GM19193 (cell line): Measurements from ENCODE around the gene FAM240A.

Source experiments
- POLR2A ChIP-seq: IDR thresholded peaks from 4 replicates; pipeline ENCODE4 v1.6.1; 2011; ENCODE audit not compliant: insufficient read depth, insufficient read length; ENCODE audit errors: extremely low read depth

FAM240A gene

GRCh38 chr3:46639221-46639620, 26.9 kb downstream of the FAM240A start:
- no peak for TF ChIP-seq POLR2A

DNA sequence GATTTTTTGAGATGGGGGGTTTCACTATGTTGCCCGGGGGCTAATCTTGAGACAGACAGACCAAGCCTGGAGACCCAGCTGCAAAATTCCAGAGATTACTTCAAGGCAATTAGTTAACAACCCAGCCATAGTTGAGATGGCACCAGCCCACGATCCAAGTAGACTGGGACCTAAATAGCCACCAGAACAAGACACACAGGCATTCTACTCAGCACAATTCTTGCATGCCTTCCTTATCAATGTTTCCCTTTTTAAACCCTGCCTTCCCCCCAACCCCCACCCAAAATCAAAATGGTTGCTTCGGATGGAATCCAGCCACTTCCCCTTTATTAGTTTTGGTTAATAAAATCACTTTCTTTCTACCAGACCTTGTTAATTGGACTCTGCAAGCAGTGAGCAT, 28.6 kb downstream of the FAM240A start:
- no peak for TF ChIP-seq POLR2A

DNA sequence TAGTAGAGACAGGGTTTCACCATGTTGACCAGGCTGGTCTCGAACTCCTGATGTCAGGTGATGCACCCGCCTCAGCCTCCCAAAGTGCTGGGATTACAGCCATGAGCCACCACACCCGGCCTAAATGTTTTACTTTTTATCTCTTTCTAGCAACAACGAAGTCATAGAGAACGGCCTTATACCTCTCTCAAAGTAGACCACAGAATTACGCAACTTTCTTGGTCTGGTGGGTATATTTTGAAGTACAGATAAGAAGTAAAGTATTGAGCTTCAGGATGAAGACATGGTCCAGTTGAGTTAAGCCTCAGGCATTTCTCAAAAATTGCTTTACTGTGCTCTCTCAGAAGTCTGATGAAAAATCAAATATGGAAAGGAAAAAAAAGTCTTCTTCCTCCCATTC, 30.6 kb downstream of the FAM240A start:
- TF ChIP-seq POLR2A, result no peak

DNA sequence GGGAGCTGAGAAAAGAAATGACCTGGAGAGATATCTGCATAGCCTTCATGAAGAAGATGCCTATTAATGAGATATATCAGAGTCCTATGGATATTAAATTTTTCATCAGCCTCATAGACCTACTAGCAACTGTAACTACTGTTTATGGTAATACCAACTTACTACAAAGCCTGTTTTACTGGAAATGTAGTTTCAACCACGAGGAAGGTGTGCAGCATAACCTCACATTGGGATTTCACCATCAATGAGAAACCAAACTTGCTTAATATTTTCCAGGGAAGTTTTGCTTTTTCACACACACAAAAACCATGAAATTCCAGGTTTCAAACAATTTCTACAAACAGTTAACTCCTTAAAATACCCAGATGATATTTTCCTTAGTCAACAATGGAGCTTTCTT, 31.4 kb downstream of the FAM240A start:
- no peak for TF ChIP-seq POLR2A

DNA sequence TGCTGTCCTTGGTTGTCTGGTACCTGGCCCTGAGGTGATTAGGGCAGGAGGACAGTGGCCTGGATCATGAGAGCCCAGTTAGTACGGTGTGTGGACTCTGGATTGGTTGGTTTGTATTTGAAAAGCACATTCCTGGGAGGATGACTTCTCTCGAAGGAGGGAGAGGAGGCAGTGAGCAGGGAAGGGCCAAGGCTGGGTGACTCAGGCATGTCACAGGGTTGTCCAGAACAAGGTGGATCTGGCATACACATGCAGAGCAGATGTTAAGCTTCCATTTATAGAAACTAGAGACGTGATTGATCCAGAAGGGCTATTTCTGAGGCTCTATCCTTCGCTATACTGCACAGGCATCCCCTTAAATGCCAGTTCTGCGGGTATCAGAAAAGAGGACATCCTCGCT, 34.4 kb downstream of the FAM240A start:
- no peak for TF ChIP-seq POLR2A

DNA sequence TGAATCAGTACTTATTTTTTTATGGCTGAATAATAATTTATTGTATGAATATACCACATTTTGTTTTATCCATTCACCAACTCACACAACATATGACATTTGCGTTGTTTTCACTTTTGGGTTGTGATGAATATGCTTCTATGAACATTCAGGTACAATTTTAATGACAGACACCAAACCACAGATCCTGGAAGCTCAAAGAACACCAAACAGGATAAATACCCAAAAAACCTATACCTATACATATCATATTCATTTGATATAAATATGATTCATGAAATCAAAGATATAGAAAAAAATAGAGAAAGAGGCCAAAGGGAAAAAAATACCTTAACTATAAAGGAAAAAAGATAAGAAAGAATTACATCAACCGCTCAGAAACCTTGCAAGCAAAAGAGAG, 35.8 kb downstream of the FAM240A start:
- no peak for TF ChIP-seq POLR2A

DNA sequence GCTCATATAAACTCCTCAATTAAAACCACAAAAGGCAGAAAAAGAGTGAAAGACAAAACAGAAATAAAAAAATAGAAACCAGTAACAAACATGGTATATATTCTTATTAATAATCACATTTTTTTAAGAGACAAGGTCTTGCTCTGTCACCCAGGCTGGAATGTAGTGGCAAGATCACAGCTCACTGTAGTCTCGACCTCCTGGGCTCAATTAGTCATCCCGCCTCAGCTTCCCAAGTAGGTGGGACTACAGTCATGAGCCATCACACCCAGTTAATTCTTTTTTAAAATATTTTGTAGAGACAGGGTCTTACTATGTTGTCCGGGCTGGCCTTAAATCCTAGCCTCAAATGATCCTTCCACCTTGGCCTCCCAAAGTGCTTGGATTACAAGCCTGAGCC, 37.1 kb downstream of the FAM240A start:
- TF ChIP-seq POLR2A, result no peak

DNA sequence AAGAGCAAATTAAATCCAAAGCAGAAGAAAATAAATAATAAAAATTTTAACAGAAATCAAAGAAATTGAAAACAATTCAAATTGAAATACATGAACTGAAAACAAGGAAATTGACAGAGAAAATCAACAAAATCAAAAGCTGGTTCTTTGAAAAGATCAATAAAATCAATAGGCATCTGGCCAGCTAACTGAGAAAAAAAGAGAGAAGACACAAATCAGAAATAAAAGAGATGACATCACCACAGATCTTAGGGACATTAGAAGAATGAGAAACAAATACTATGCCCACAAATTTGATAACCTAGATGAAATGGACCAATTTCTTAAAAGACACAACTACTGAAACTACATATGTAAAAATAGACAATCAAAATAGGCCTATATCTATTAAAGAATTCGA, 38.8 kb downstream of the FAM240A start:
- no peak for TF ChIP-seq POLR2A

- no peak for TF ChIP-seq POLR2A
Measured at GRCh38 chr3:46655271-46655670, 42.9 kb downstream of the FAM240A start.

DNA sequence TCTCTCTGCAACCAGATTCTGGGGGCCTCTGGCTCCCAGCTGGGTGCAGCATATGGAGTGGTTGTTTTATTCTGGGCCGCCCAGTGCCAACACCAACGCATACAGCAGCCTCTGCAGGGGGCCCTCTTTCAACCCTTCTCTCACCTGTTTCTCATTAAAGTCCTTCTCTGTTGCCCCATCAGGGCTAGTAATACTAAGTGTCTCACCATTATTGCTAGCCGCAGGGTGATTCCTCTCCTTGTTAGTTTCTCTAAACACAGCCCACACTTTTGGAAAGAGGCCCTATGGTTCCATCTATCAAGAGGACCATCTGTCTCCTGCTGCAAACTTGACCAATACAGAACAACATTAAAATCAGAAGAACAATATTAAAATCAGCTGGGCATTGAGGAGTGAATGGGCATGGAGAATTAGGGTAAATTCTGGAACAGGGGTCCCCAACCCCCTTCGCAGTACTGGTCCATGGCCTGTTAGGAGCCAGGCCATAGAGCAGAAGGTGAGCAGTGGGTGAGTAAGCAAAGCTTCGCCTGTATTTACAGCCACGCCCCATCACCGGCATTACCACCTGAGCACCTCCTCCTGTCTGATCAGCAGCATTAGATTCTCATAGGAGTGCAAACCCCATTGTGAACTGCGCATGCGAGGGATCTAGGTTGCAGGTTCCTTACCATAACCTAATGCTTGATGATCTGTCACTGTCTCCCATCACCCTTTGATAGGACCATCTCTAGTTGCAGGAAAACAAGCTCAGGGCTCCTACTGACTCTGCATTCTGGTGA, 44.6 kb downstream of the FAM240A start:
- no peak for TF ChIP-seq POLR2A

DNA sequence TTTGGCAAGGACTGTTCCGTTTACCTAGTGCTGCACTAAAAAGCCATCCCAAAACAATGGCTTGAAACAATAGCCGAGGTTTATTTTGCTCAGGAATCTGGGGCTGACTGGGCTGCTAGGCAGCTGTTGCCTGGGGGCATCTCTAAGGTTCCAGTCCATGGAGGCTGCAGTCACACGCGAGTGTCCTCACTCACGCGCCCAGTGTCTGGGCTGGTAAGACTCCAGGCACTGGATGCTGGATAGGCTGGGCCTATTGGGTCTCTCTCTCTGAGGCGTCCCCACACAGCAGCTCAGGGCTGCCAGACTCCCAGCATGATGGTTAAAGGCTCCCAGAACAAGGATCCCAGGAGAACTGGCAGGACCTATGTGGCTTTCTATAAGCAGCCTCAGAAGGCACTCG, 47.0 kb downstream of the FAM240A start:
- no peak for TF ChIP-seq POLR2A

GRCh38 chr3:46660003-46660402, 47.7 kb downstream of the FAM240A start:
- no peak for TF ChIP-seq POLR2A

GRCh38 chr3:46660543-46661523, 48.5 kb downstream of the FAM240A start:
- TF ChIP-seq POLR2A, result no peak

GRCh38 chr3:46661776-46662766, 49.7 kb downstream of the FAM240A start:
- no peak for TF ChIP-seq POLR2A
